CD4-positive, CD25-positive, alpha-beta regulatory T cell (primary cell): ENCODE measurements around the gene SLC17A9. TPM values are rescaled to one million over a fixed set of nuclear protein-coding genes. Genes with fewer than 3 reads are reported as not detected.

Experiments used
- ATAC-seq, 2 donors: fragments of 150-1000 bp; cut with Tn5 transposase; one replicate each; pipeline ENCODE4 v1.10.0; 2021; ENCODE audit warnings: low read depth in 2 of 2, moderate number of reproducible peaks in 2 of 2, moderate library complexity in 1 of 2
- DNase-seq, 3 donors: peaks; one replicate each; pipeline versions ENCODE4 v3.0.0 to v3.0.0-alpha.2; 2012 to 2022; ENCODE audit warnings: mixed read lengths in 1 of 3
- H3K27ac ChIP-seq: one replicate; pipeline ENCODE4 v1.7.0; 2013; ENCODE audit warnings: mild to moderate bottlenecking, low read length; ENCODE audit not compliant: insufficient read depth, poor library complexity, severe bottlenecking
- H3K27me3 ChIP-seq: one replicate; pipeline ENCODE4 v1.7.0; 2013; ENCODE audit warnings: low read length; ENCODE audit not compliant: control insufficient read depth, insufficient read depth
- H3K36me3 ChIP-seq: one replicate; pipeline ENCODE4 v1.7.0; 2013; ENCODE audit warnings: mild to moderate bottlenecking, low read length, moderate library complexity; ENCODE audit not compliant: control insufficient read depth, insufficient read depth
- H3K4me1 ChIP-seq: 2 replicates; pipeline ENCODE4 v1.7.0; 2013; ENCODE audit warnings: mild to moderate bottlenecking, low read length; ENCODE audit not compliant: insufficient read depth, control insufficient read depth, poor library complexity, severe bottlenecking
- H3K4me3 ChIP-seq: one replicate; pipeline ENCODE4 v1.7.0; 2013; ENCODE audit warnings: low read depth, mild to moderate bottlenecking, low read length, moderate library complexity
- H3K9me3 ChIP-seq, 2 experiments: 1 replicate in 1 of 2; 2 replicates in 1 of 2; pipeline ENCODE4 v1.7.0; 2013; ENCODE audit warnings: low read length in 2 of 2, mild to moderate bottlenecking in 1 of 2, moderate library complexity in 1 of 2; ENCODE audit not compliant: control insufficient read depth in 2 of 2
- H3K27ac Mint-ChIP-seq, 3 donors: one replicate each; pipeline ENCODE4 v1.8.0; 2020 to 2022; ENCODE audit warnings: mild to moderate bottlenecking in 3 of 3, mixed read lengths in 3 of 3, moderate library complexity in 2 of 3
- H3K27me3 Mint-ChIP-seq: one replicate; pipeline ENCODE4 v1.8.0; 2022; ENCODE audit warnings: mild to moderate bottlenecking, mixed read lengths
- H3K36me3 Mint-ChIP-seq: one replicate; pipeline ENCODE4 v1.8.0; 2020; ENCODE audit warnings: mixed read lengths
- H3K4me1 Mint-ChIP-seq, 4 donors: one replicate each; pipeline ENCODE4 v1.8.0; 2020 to 2022; ENCODE audit warnings: mixed read lengths in 4 of 4, mild to moderate bottlenecking in 1 of 4
- H3K4me3 Mint-ChIP-seq, 4 donors: one replicate each; pipeline ENCODE4 v1.8.0; 2020 to 2022; ENCODE audit warnings: mild to moderate bottlenecking in 4 of 4, mixed read lengths in 4 of 4, moderate library complexity in 3 of 4
- H3K9me3 Mint-ChIP-seq, 7 donors: one replicate each; pipeline ENCODE4 v1.8.0; 2020 to 2022; ENCODE audit warnings: mixed read lengths in 7 of 7, mild to moderate bottlenecking in 3 of 7, moderate library complexity in 2 of 7
- polyA plus RNA-seq, 4 donors: library from polyadenylated mRNA; unstranded; fragments of 300-500 nt; fragmentation: Illumina TruSeq; gene quantifications; one replicate each; pipeline ENCODE4 v1.2.3, GENCODE V29; 2021
- total RNA-seq: library from RNA; stranded (reverse); gene quantifications from one replicate; pipeline ENCODE4 v1.2.3, GENCODE V29; 2022

SLC17A9 gene
- total and polyA plus RNA-seq, 5 donors from 2014 or later = 0.06 to 4.1 (median 0.33) TPM; not detected in 1

DNA sequence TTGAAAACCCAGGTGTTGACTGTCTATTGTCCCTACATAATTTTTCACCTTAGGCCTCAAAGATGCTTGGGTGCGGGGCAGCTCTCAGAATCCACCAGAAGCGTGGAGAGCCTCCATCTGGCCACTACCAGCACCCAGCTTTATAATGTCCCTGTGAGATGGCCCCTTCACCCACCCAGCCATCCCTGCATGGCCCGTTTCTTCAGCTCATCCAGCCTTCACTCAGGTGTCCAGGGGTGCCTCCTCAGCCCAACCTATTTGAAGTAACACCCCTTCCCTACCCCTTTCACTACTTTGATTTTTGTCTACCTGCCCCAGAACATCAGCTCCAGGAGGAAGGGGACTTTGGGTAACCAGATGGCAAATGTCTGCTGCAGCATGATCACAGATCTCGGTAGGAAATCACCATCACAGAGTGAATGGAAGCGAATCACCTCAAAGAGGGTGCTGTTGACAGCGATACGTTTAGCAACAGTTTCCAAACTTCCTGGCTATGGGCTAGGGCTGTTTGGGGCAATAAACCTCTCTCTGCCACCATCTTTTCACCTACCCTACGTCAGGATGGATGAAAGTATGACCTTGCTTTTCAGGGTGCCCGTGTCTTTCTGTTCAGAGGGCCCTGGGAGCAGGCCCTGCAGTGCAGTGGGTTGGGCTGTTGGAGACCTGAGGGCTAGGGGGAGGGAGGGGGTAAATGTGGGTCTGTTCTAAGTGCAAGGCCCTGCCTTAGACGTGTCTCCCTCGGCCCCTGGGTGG, 1.2 kb upstream of the SLC17A9 start:
- DNase-seq = no peak
- no peaks in the 10 kb centered on the region for H3K27me3 ChIP-seq
- Mint-ChIP-seq H3K9me3 (no peaks in the 10 kb centered on the region), H3K4me1 (peaks cover 3 to 32% (median 11%) of the 10 kb centered on the region in 4 donors), H3K27ac (peak overlapping the region in 1 of 3 donors; percentile 78), H3K4me3 (peak overlapping the region in 1 of 4 donors; percentile 67), H3K36me3 (peaks cover 22% of the 10 kb centered on the region), H3K27me3 (no peaks in the 10 kb centered on the region)
- no peak overlapping the region for H3K27ac ChIP-seq
- no peak overlapping the region for H3K4me3 ChIP-seq
- peaks cover 30% of the 10 kb centered on the region for H3K36me3 ChIP-seq
- H3K4me1 ChIP-seq = peaks cover 34% of the 10 kb centered on the region
- ATAC-seq = no peak
- H3K9me3 ChIP-seq = no peaks in the 10 kb centered on the region

- peak overlapping the region in 1 of 3 donors; percentile 80 for H3K27ac Mint-ChIP-seq
- peaks cover 24% of the 10 kb centered on the region for H3K36me3 ChIP-seq
- no peak for DNase-seq
- peak overlapping the region in 1 of 4 donors; percentile 28 for H3K4me3 Mint-ChIP-seq
- ATAC-seq = no peak
- no peaks in the 10 kb centered on the region for H3K9me3 Mint-ChIP-seq
- no peaks in the 10 kb centered on the region for H3K27me3 Mint-ChIP-seq
- H3K27ac ChIP-seq = peak overlapping the region; percentile 83
- H3K9me3 ChIP-seq = no peaks in the 10 kb centered on the region
- H3K27me3 ChIP-seq = no peaks in the 10 kb centered on the region
- H3K4me3 ChIP-seq = no peak overlapping the region
- peaks cover 3 to 32% (median 11%) of the 10 kb centered on the region in 4 donors for H3K4me1 Mint-ChIP-seq
- peaks cover 34% of the 10 kb centered on the region for H3K4me1 ChIP-seq
- peaks cover 18% of the 10 kb centered on the region for H3K36me3 Mint-ChIP-seq
These were observed 575 bp upstream of the SLC17A9 start for GRCh38 chr20:62951896-62952372.

GRCh38 chr20:62952968-62953838, 694 bp downstream of the SLC17A9 start:
- Histone ChIP-seq H3K27me3 (no peaks in the 10 kb centered on the region), H3K27ac (peak overlapping the region; percentile 83), H3K36me3 (peaks cover 14% of the 10 kb centered on the region), H3K9me3 (no peaks in the 10 kb centered on the region), H3K4me3 (peak overlapping the region; percentile 26), H3K4me1 (peaks cover 34% of the 10 kb centered on the region)
- no peaks in the 10 kb centered on the region for H3K27me3 Mint-ChIP-seq
- ATAC-seq = no peak
- H3K9me3 Mint-ChIP-seq = no peaks in the 10 kb centered on the region
- H3K4me3 Mint-ChIP-seq = peak overlapping the region; percentile 83 to 92 (median 88)
- peaks cover 2 to 32% (median 9%) of the 10 kb centered on the region in 4 donors for H3K4me1 Mint-ChIP-seq
- H3K27ac Mint-ChIP-seq = peak overlapping the region in 2 of 3 donors; percentile 91 to 95
- DNase-seq = peak in 1 of 3 donors; percentile 12
- peaks cover 13% of the 10 kb centered on the region for H3K36me3 Mint-ChIP-seq

DNA sequence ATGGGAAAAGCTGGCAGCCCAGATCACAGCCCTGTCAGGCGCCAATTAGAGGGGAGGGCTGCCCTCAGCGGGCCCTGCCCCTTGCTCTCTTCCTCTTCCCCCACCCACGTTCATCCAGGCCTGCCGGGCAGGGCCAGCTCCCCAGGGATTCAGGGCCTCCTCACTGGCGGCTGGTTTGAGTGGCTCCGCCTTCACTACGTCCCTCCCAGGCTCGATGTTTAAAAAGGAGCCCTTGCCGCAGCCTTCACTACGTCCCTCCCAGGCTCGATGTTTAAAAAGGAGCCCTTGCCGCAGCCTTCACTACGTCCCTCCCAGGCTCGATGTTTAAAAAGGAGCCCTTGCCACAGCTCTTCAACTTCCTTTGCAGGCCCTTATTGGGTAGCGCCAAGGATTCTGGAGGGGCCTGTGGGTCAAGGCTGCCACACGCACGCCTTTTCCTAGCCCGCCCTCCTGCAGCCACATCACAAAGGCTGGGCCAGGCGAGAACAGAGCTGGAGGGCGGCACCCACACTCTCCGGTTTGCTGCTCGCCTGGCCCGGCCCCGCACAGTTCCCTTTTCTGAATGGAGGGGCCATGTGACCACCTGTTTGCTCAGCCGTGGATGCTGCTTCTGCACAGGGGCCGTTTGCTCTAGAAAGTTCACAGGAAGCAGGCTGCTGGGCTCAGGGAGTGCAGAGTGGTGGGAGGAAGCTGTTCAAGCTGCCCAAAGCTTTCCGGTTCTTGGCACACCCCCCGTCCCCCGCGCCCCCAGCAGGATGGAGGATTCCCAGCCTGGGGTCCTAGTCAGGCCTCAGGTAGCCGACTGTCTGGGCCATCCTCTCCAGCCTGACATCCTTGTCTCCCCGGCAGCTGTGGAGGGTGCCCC, 1.6 kb downstream of the SLC17A9 start:
- Mint-ChIP-seq H3K27ac (peak overlapping the region; percentile 91 to 98 (median 95)), H3K36me3 (peaks cover 6% of the 10 kb centered on the region), H3K9me3 (no peaks in the 10 kb centered on the region), H3K4me1 (peaks cover 2 to 34% (median 9%) of the 10 kb centered on the region in 4 donors), H3K4me3 (peak overlapping the region; percentile 83 to 92 (median 88)), H3K27me3 (no peaks in the 10 kb centered on the region)
- Histone ChIP-seq H3K27me3 (no peaks in the 10 kb centered on the region), H3K9me3 (no peaks in the 10 kb centered on the region), H3K4me3 (peak overlapping the region; percentile 26), H3K36me3 (peaks cover 6% of the 10 kb centered on the region), H3K4me1 (peaks cover 38% of the 10 kb centered on the region), H3K27ac (peak overlapping the region; percentile 83)
- ATAC-seq = peak; percentile 87 to 92
- peak; percentile 52 to 93 (median 75) for DNase-seq

- H3K27ac ChIP-seq = peak overlapping the region; percentile 33
- Mint-ChIP-seq H3K4me3 (peak overlapping the region in 1 of 4 donors; percentile 73), H3K36me3 (no peaks in the 10 kb centered on the region), H3K27me3 (no peaks in the 10 kb centered on the region), H3K4me1 (peaks cover 2 to 39% (median 9%) of the 10 kb centered on the region in 4 donors), H3K27ac (peak overlapping the region in 1 of 3 donors; percentile 25), H3K9me3 (no peaks in the 10 kb centered on the region)
- no peaks in the 10 kb centered on the region for H3K36me3 ChIP-seq
- no peaks in the 10 kb centered on the region for H3K27me3 ChIP-seq
- no peak overlapping the region for H3K4me3 ChIP-seq
- DNase-seq (no peak), ATAC-seq (no peak)
- H3K4me1 ChIP-seq = peaks cover 38% of the 10 kb centered on the region
- no peaks in the 10 kb centered on the region for H3K9me3 ChIP-seq
These were observed 3.2 kb downstream of the SLC17A9 start for GRCh38 chr20:62955519-62956386.

GRCh38 chr20:62956387-62957135, 4.1 kb downstream of the SLC17A9 start:
- H3K4me3 Mint-ChIP-seq = peak overlapping the region in 1 of 4 donors; percentile 73
- H3K27ac Mint-ChIP-seq = no peak overlapping the region
- DNase-seq = no peak

More at GRCh38 chr20:62956387-62957135, 4.1 kb downstream of the SLC17A9 start:
- no peak for ATAC-seq
- no peaks in the 10 kb centered on the region for H3K27me3 Mint-ChIP-seq
- Histone ChIP-seq H3K36me3 (no peaks in the 10 kb centered on the region), H3K9me3 (no peaks in the 10 kb centered on the region), H3K27me3 (no peaks in the 10 kb centered on the region), H3K4me3 (no peak overlapping the region), H3K27ac (no peak overlapping the region), H3K4me1 (peaks cover 37% of the 10 kb centered on the region)
- H3K9me3 Mint-ChIP-seq = no peaks in the 10 kb centered on the region
- H3K36me3 Mint-ChIP-seq = no peaks in the 10 kb centered on the region
- peaks cover 0 to 39% (median 7%) of the 10 kb centered on the region in 4 donors for H3K4me1 Mint-ChIP-seq
